ENCODE results near the gene NGFR.

NGFR gene

GRCh38 chr17:49494986-49495841 lies at the start of gene NGFR:
Gene NGFR, plus strand, starts transcription at chr17:49495293. Its CDS starts 125 bp downstream, at chr17:49495418.
- DNase-seq, result peak; percentile 81

DNA sequence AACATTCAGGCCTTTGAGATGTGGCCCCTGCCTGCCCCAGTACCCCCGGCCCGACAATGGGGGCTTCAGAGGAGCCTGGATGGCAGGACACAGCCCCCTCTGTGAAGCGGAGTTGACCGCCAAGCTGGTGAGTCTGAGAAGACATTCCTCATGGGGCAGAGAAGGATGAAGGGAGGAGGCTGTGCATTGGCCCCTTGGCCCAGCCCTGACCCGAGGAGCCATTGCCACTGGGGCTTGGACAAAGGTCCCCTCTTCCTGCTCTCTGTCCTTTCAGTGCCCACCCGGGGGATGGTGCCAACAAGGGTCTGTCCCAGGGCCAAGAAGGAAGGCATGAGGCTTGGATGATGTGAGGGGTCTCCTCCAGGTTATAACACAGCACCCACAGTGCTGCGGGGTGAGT lies 49.5 kb upstream of the NGFR start:
- no peak for DNase-seq

- DNase-seq, result no peak
These were observed 47.3 kb upstream of the NGFR start for GRCh38 chr17:49447628-49448302.

GRCh38 chr17:49450181-49450580 lies 44.9 kb upstream of the NGFR start:
- no peak for DNase-seq

DNA sequence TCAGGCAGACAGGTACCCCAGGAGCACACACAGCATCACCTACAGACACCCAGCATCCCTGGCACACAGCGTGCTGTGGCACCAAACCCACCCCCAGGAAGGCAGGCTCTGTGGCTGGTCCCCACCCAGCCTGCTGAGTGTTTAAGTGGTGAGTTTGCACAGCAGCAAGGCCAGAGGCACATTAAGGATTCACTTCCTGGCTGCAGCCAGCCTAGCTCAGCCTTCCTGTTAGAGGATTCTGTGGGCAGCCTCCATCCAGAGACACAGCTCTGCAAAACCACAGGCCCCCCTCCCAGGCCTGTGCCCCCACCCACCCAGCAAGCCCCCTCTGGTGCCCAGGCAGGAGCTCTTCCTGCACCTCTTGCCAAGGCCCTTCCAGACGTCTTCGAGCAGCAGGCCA lies 44.4 kb upstream of the NGFR start:
- no peak for DNase-seq

- no peak for DNase-seq
These were observed 42.9 kb upstream of the NGFR start for GRCh38 chr17:49452201-49452600.

DNA sequence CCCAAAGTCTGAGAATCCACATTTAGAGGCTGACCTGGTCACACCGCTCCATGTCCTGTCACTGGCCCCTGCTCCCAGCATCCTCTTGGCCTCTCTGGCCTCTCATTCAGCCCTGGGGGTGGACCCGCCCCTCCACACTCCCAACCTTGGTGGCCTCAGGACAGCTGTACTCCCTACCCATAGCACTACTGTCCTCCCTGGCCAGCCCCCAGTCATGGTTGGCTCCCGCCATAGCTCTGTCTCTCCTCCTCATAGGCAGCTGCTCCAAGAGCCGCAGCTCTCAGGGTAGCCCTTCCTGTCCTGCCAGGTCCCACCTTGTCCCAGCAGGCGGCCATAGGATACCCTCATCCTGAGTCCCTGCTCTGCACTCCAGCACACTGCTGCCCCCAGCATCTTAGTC lies 42.4 kb upstream of the NGFR start:
- no peak for DNase-seq

DNA sequence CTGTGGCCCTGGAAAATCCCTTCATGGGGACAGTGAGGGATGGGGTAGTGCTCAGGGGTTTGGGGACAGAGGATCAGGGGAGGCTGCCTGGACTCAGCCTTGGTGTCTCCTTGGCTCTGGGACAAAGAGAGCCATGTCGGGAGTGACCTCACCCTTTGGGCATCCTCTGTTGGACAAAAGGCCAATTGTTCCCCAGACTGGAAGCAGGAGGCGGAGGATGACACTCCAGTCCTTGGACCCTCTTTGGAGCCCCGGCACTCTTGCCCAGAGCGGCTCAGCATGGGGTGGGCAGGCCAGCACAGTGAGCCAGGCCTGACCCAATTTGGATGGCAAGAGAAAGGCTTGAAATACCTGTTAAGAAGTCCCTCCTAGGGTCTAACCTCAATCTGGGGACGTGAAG lies 41.0 kb upstream of the NGFR start:
- DNase-seq, result no peak

DNA sequence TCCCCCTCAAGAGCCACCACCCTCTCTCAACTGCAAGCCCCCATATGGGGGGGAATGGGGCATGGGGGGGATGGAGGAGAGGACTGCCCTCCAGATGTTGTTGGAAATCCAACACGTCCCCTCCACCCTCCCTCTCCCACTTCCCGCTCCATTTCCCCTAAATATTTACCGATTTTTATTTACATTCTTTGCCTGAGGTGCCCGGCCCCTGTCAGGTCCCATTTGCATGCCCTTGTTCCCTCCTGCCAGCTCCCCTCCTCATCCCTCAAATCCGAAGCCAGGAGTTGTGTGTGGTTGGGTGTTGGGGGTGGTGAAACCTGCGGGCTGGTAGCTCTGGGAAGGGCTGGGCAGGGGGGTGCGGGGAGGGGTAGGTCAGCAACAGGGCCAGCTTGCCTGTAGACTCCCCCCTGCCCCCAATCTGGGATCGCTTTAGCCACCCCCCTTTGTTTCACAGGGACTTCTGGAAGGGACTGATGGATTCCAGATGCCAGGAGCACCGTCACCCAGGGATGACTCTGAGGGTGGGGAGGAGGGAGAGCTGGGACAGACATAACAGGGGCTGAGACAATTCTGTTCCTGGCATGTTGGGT lies 39.7 kb upstream of the NGFR start:
- DNase-seq, result no peak

GRCh38 chr17:49456183-49456965 lies 38.7 kb upstream of the NGFR start:
- no peak for DNase-seq

DNA sequence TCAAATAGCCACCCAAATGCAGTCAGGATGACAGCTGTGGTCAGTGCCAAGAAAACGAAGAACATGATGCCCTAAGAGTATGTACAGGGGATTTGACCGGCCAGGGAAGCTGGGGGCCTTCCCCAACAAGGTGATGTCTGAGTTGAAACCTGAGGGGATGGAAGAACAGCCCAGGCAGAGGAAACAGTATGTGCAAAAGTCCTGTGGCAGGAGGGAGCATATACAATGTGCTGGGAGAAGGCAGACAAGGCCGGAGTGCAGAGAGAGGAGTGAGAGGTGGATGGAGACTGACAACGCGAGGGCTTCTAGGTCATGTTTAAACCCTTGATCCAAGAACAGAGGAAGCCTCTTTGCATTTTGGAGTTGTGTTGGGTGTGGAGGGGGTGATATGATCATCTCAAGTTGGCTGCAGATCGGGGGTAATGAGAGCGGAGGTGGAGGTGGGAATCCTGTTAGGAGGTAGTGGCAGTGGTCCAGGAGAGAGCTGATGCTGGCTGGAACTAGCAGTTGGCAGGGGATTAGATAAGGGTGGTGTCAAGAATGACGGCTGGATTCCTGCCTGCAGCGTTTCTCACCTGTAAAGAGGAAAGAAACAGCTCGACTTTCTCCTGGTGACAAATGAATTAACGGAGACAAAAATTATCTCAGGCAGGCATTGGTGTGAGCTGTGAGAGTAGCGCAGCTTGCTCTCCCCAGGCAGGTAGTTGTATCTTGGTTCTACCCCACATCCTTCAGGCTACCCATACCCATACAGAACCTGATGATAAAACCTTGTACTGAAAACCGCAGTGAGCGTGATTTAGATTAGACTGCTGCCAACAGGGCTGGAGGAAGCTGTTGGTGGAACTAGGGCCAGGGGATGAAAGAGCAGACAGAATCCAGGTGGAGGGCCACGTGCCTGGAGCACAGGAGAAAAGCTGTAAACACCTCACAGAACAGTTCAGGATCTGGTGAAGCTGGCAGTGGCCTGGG lies 37.2 kb upstream of the NGFR start:
- no peak for DNase-seq

DNA sequence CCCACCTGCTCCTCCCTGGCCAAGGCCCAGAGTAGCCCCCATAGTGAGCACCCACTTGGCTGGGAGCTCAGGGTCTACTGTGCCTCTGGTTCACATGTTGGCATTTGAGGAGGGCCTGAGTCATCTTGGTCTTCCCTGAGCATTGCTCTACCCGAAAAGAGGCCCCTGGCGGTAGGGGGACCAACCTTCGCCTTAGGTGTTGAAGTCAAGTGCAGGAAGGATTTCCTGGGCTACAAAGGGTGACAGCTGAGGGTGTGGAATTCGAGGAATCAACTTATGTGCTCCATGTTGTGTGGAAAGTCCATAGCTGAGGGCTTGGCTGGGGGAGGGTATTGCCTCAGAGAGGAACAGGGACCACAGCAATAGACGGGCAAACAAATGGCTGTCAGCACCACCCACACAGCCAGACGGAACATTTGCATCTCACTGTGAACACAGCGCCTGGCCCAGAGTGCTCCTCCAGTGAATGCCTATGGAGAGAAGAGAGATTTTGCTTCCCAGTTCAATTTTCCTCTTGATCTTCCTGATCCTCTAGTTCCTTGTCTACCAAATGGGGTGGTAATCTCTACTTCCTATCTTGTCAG lies 35.6 kb upstream of the NGFR start:
- DNase-seq, result no peak

GRCh38 chr17:49460401-49460800 lies 34.7 kb upstream of the NGFR start:
- DNase-seq, result no peak

DNA sequence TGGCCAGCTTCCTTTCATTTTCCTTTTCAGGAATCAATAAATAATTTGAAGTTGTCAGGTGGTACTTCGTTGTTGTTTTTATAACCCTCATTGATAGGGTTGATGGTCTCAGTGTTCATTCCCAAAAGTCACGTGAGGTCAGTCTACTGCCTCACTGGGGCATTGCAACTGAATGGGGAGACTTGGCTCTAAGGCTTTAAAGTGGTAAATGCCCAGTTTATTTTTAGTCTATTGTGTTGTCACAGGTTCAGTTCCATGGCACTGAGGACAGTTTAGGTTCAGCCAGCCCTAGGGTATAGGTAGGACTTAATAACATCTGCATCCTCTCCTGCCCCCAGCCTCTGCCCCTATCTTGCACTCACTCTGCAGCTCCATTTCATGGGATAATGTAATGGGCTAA lies 33.5 kb upstream of the NGFR start:
- no peak for DNase-seq

- no peak for DNase-seq
These were observed 31.0 kb upstream of the NGFR start for GRCh38 chr17:49464049-49464448.

GRCh38 chr17:49465331-49465903 lies 29.7 kb upstream of the NGFR start:
- DNase-seq, result no peak

DNA sequence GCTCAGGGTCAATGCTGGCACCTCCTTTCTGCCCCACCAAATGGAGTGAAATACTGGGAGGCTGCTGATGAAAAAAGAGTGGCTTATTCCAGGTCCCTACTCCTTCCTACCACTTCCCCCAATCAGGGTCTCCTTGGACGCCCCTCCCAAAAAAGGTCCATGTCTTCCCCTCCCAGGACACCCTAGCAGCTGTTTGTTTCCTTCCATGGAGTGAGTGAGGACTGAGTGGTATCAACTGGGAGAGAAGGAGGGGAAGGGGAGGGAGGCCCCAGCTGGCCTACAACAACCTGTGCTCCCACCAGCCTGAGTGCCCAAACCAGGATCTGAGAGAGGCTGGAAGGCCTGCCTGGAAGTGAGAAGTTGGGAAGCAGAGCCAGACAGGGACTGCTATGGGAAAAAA lies 28.7 kb upstream of the NGFR start:
- DNase-seq, result no peak

GRCh38 chr17:49467175-49467574 lies 27.9 kb upstream of the NGFR start:
- no peak for DNase-seq

GRCh38 chr17:49468811-49469385 lies 26.2 kb upstream of the NGFR start:
- DNase-seq, result no peak

GRCh38 chr17:49469831-49470810 lies 25.0 kb upstream of the NGFR start:
- no peak for DNase-seq

All from activated CD8-positive, alpha-beta memory T cell treated with anti-CD3 and anti-CD28 coated beads for 24 hours (primary cell).